GM12891 (cell line): ENCODE results near the gene NUP62CL.

ENCODE experiments used
- POLR2A ChIP-seq: IDR thresholded peaks from 2 replicates; pipeline ENCODE4 v1.6.1; 2011; ENCODE audit warnings: low read depth, low read length, control low read depth
- POLR2AphosphoS5 ChIP-seq: IDR thresholded peaks from 2 replicates; pipeline ENCODE4 v1.6.1; 2011; ENCODE audit warnings: low read depth, low read length, control low read depth
- POU2F2 ChIP-seq: IDR thresholded peaks from 2 replicates; pipeline ENCODE4 v1.6.1; 2011; ENCODE audit warnings: low read depth, mild to moderate bottlenecking, control low read depth, low read length, moderate library complexity
- SPI1 ChIP-seq: IDR thresholded peaks from 2 replicates; pipeline ENCODE4 v1.6.1; 2011; ENCODE audit warnings: low read depth, low read length, control low read depth
- TAF1 ChIP-seq: IDR thresholded peaks from 2 replicates; pipeline ENCODE4 v1.6.1; 2011; ENCODE audit warnings: low read depth, low read length, control low read depth

GRCh38 chrX:107197319-107197718 is 8.9 kb downstream of the NUP62CL start:
- TF ChIP-seq POLR2AphosphoS5, result no peak
- no peak for TF ChIP-seq SPI1
- no peak for TF ChIP-seq TAF1
- no peak for TF ChIP-seq POLR2A
- no peak for TF ChIP-seq POU2F2
